GM06990 (cell line): Measurements from ENCODE around the gene SOAT1.

Source experiments
- DNase-seq: peaks from one replicate; pipeline ENCODE4 v3.0.0-alpha.2; 2011; ENCODE audit not compliant: insufficient read length; ENCODE audit errors: extremely low read depth
- H3K27me3 ChIP-seq: replicated peaks from 2 replicates; pipeline ENCODE4 v1.6.0; 2011; ENCODE audit warnings: low read length; ENCODE audit not compliant: control insufficient read depth, insufficient read depth
- H3K36me3 ChIP-seq: 2 replicates; pipeline ENCODE4 v1.5.1; 2011; ENCODE audit warnings: low read length; ENCODE audit not compliant: control insufficient read depth, insufficient read depth
- H3K4me3 ChIP-seq: replicated peaks from 2 replicates; pipeline ENCODE4 v1.5.1; 2011; ENCODE audit warnings: low read depth, mild to moderate bottlenecking, control low read depth, low read length
- CTCF ChIP-seq: IDR thresholded peaks from 2 replicates; pipeline ENCODE4 v1.5.1; 2011; ENCODE audit warnings: low read length, control low read depth, mild to moderate bottlenecking, inconsistent platforms; ENCODE audit not compliant: insufficient read depth, poor library complexity, severe bottlenecking

The SOAT1 gene

GRCh38 chr1:179283992-179284391 is 9.6 kb upstream of the SOAT1 start:
- Histone ChIP-seq H3K4me3 (no peak overlapping the region), H3K27me3 (no peaks in the 10 kb centered on the region), H3K36me3 (no peaks in the 10 kb centered on the region)
- no peak for DNase-seq
- no peak for TF ChIP-seq CTCF

- no peaks in the 10 kb centered on the region for H3K27me3 ChIP-seq
- no peak for DNase-seq
- no peaks in the 10 kb centered on the region for H3K36me3 ChIP-seq
- no peak for TF ChIP-seq CTCF
- no peak overlapping the region for H3K4me3 ChIP-seq
Measured at GRCh38 chr1:179287946-179288345, 5.7 kb upstream of the SOAT1 start.

GRCh38 chr1:179288977-179289376 is 4.6 kb upstream of the SOAT1 start:
- H3K36me3 ChIP-seq: no peaks in the 10 kb centered on the region
- DNase-seq: no peak
- no peak for TF ChIP-seq CTCF
- H3K27me3 ChIP-seq: no peaks in the 10 kb centered on the region
- H3K4me3 ChIP-seq: no peak overlapping the region

GRCh38 chr1:179295164-179295755 is 1.7 kb downstream of the SOAT1 start:
- Histone ChIP-seq H3K36me3 (no peaks in the 10 kb centered on the region), H3K27me3 (no peaks in the 10 kb centered on the region), H3K4me3 (peak overlapping the region; percentile 94)
- no peak for TF ChIP-seq CTCF
- DNase-seq: no peak

- no peak overlapping the region for H3K4me3 ChIP-seq
- no peaks in the 10 kb centered on the region for H3K36me3 ChIP-seq
- TF ChIP-seq CTCF: no peak
- H3K27me3 ChIP-seq: no peaks in the 10 kb centered on the region
- no peak for DNase-seq
Measured at GRCh38 chr1:179296356-179297104, 2.9 kb downstream of the SOAT1 start.
